Ovary (tissue), 9 donors: ENCODE data around the gene TFF3. TPM values are rescaled to one million over a fixed set of nuclear protein-coding genes. Genes with fewer than 3 reads are reported as not detected.
A peak's percentile ranks its signal among the peaks of the same experiment; 100 is the strongest.

Source experiments
- DNase-seq, 5 donors: peaks; one replicate each; pipeline ENCODE4 v3.0.0-alpha.2; 2019 to 2020
- H3K27ac ChIP-seq, 2 donors: fragments of 200-600 bp; one replicate each; pipeline versions ENCODE4 v1.5.1 to v1.8.0; 2019 to 2022
- H3K27me3 ChIP-seq: fragments of 200-600 bp; one replicate; pipeline ENCODE4 v1.8.0; 2022
- H3K36me3 ChIP-seq: fragments of 200-600 bp; sonication (generic); one replicate; pipeline ENCODE4 v1.5.1; 2019
- H3K4me1 ChIP-seq: one replicate; pipeline ENCODE4 v1.8.1; 2013; ENCODE audit warnings: mild to moderate bottlenecking, moderate library complexity; ENCODE audit not compliant: insufficient read depth
- H3K4me3 ChIP-seq: fragments of 200-600 bp; sonication (generic); one replicate; pipeline ENCODE4 v1.5.1; 2017
- H3K9me3 ChIP-seq, 2 donors: fragments of 200-600 bp in 1 of 2; sonication (generic) in 1 of 2; one replicate each; pipeline versions ENCODE4 v1.5.1 to v1.8.1; 2013 to 2019; ENCODE audit warnings: mild to moderate bottlenecking in 1 of 2, moderate library complexity in 1 of 2
- CTCF ChIP-seq, 3 donors: fragments of 450-650 bp in 2 of 3; fragments of 200-600 bp in 1 of 3; IDR thresholded peaks; one replicate each; pipeline versions ENCODE4 v1.5.1 to v1.8.0; 2016 to 2022; ENCODE audit warnings: antibody characterized with exemption in 3 of 3, mild to moderate bottlenecking in 1 of 3
- EP300 ChIP-seq: sonication (generic); formaldehyde crosslinking; IDR thresholded peaks from one replicate; pipeline ENCODE4 v1.6.1; 2017; ENCODE audit warnings: antibody characterized with exemption
- POLR2A ChIP-seq: fragments of 450-650 bp; IDR thresholded peaks from one replicate; pipeline ENCODE4 v1.6.1; 2017; ENCODE audit warnings: antibody characterized with exemption, mild to moderate bottlenecking, moderate library complexity
- WGBS, 3 donors: extraction: QIAGEN DNeasy Blood & Tissue Kit in 1 of 3; methylation state at CpG; one replicate each; pipeline versions ENCODE4 v1.1.5 to v1.1.7; 2013 to 2017; 5-methylcytosine and 5-hydroxymethylcytosine counted together
- intact Hi-C, 4 donors: fragments of 100-400 bp; cut with DNase I; formaldehyde crosslinking; loops; one replicate each; pipeline versions ENCODE4 v1.11.0 to v1.15.1; 2022 to 2023
- polyA plus RNA-seq, 2 donors: library from polyadenylated mRNA; stranded (reverse); fragments of 200-250 nt in 1 of 2; fragments of 350-450 nt in 1 of 2; fragmentation: Illumina TruSeq in 1 of 2; extraction: RNeasy Lipid Tissue Mini Kit (QIAGEN cat#74804) in 1 of 2; gene quantifications; one replicate each; pipeline ENCODE4 v1.2.3, GENCODE V29; 2013 to 2014
- total RNA-seq, 7 donors: library from RNA; depleted of rRNA in 2 of 7; stranded (reverse); fragments of >200 nt in 2 of 7; fragmentation: NEBNext Ultra II Directional in 3 of 7; extraction: Animal tissue kit (Norgen Biotek cat#: 25700) in 3 of 7; gene quantifications; one replicate each; pipeline versions ENCODE4 v1.1.0 to v1.2.4, GENCODE V29; 2016 to 2023
- donor health status: DM: no; HTN: no; CAD: no; lungs with moderate emphysema.
- donor health status: DM: no; HTN: no; CAD: no.
- donor health status: Bipolar disorder and iron deficiency.
- donor health status: DM: yes; HTN: yes; CAD: no.
- donor health status: DM: no; HTN: no; CAD: no.
- donor health status: DM: yes; HTN: yes; CAD: no.

The TFF3 gene
- total and polyA plus RNA-seq, 9 donors = 1.3 to 131 (median 11.0) TPM; not detected in 1

- Histone ChIP-seq H3K27ac (no peak overlapping the region), H3K9me3 (no peaks in the 10 kb centered on the region), H3K27me3 (no peaks in the 10 kb centered on the region), H3K4me1 (no peaks in the 10 kb centered on the region), H3K36me3 (no peaks in the 10 kb centered on the region), H3K4me3 (no peak overlapping the region)
- intact Hi-C loops = no loop called here
- TF ChIP-seq CTCF (IDR thresholded peaks at IDR 0.05) = no peak
- no peak for TF ChIP-seq EP300
- TF ChIP-seq POLR2A = no peak
- 90 to 92% (median 91%) methylated on average over 15 of the region's 15 CpGs for WGBS, 3 donors
- DNase-seq = no peak
Measured at GRCh38 chr21:42341776-42342542, 26.8 kb upstream of the TFF3 start.

GRCh38 chr21:42340187-42341050 lies 25.2 kb upstream of the TFF3 start:
- H3K9me3 ChIP-seq = no peaks in the 10 kb centered on the region
- intact Hi-C loops = no loop called here
- no peak overlapping the region for H3K27ac ChIP-seq
- no peak overlapping the region for H3K4me3 ChIP-seq
- TF ChIP-seq CTCF (IDR thresholded peaks at IDR 0.05) = no peak
- no peak for TF ChIP-seq POLR2A
- no peak for TF ChIP-seq EP300
- no peaks in the 10 kb centered on the region for H3K4me1 ChIP-seq
- no peaks in the 10 kb centered on the region for H3K27me3 ChIP-seq
- no peak for DNase-seq
- no peaks in the 10 kb centered on the region for H3K36me3 ChIP-seq
- 74% methylated on average over 24 of the region's 24 CpGs for WGBS, 3 donors

GRCh38 chr21:42338729-42339715 lies 23.8 kb upstream of the TFF3 start:
- H3K4me3 ChIP-seq = no peak overlapping the region
- WGBS, 3 donors = 85 to 90% (median 90%) methylated on average over 16 to 17 of the region's 17 CpGs
- no peaks in the 10 kb centered on the region for H3K4me1 ChIP-seq
- no peaks in the 10 kb centered on the region for H3K9me3 ChIP-seq
- no peaks in the 10 kb centered on the region for H3K27me3 ChIP-seq
- no peak for TF ChIP-seq POLR2A
- intact Hi-C loops = no loop called here
- H3K27ac ChIP-seq = no peak overlapping the region
- H3K36me3 ChIP-seq = no peaks in the 10 kb centered on the region
- DNase-seq = no peak

- H3K27me3 ChIP-seq = no peaks in the 10 kb centered on the region
Measured at GRCh38 chr21:42337830-42338728, 22.9 kb upstream of the TFF3 start.

More at GRCh38 chr21:42337830-42338728, 22.9 kb upstream of the TFF3 start:
- no peaks in the 10 kb centered on the region for H3K9me3 ChIP-seq
- H3K36me3 ChIP-seq = no peaks in the 10 kb centered on the region
- H3K4me1 ChIP-seq = no peaks in the 10 kb centered on the region
- peak in 4 of 5 donors; percentile 33 to 66 (median 51) for DNase-seq
- no peak overlapping the region for H3K27ac ChIP-seq
- 50 to 59% (median 53%) methylated on average over 22 to 23 of the region's 23 CpGs for WGBS, 3 donors
- TF ChIP-seq POLR2A = no peak
- TF ChIP-seq EP300 = no peak
- no peak for TF ChIP-seq CTCF (IDR thresholded peaks at IDR 0.05)
- intact Hi-C loops = no loop called here
- no peak overlapping the region for H3K4me3 ChIP-seq
